Endothelial cell of umbilical vein (primary cell): ENCODE data around the gene MOCOS. TPM values are rescaled to one million over a fixed set of nuclear protein-coding genes. Genes with fewer than 3 reads are reported as not detected.

Experiments used
- BruUV-seq: library from RNA; stranded (reverse); fragments of 400-500 nt; replicated peaks from 2 replicates; lab custom pipeline; 2021; lab: Mats Ljungman, UMichigan
- CTCF ChIA-PET: fragments of 300-600, 350-600 bp; sonication (Branson Sonifier 250); formaldehyde crosslinking; loops from one replicate; lab custom pipeline; 2021; ENCODE audit warnings: antibody characterized with exemption, inconsistent platforms; lab: Charles Lee
- POLR2A ChIA-PET: fragments of 300-600, 350-600 bp; sonication (Branson Sonifier 250); formaldehyde crosslinking; loops from one replicate; lab custom pipeline; 2021; ENCODE audit warnings: antibody characterized with exemption, inconsistent platforms; lab: Charles Lee
- DNase-seq: peaks from one replicate; pipeline ENCODE4 v3.0.0-alpha.2; 2011; ENCODE audit warnings: low read depth, low spot score
- FAIRE-seq: peaks from 2 replicates; lab custom pipeline; 2011; peaks lifted over from hg19 to GRCh38; lab: Jason Lieb, UNC
- H2AFZ ChIP-seq: 2 replicates; pipeline ENCODE4 v1.6.0; 2012; ENCODE audit warnings: low read depth, low read length, control low read depth, inconsistent platforms
- H3K27ac ChIP-seq: 2 replicates; pipeline ENCODE4 v1.5.1; 2011; ENCODE audit warnings: low read depth, mild to moderate bottlenecking, control low read depth, low read length, moderate library complexity; ENCODE audit not compliant: insufficient read depth
- H3K27me3 ChIP-seq, 2 experiments: 2 replicates each; pipeline versions ENCODE4 v1.6.0 to v1.6.1; 2011; ENCODE audit warnings: low read length in 2 of 2, mixed read lengths in 1 of 2; ENCODE audit not compliant: control insufficient read depth in 2 of 2, insufficient read depth in 2 of 2
- H3K36me3 ChIP-seq, 2 experiments: 2 replicates in 1 of 2; 3 replicates in 1 of 2; pipeline ENCODE4 v1.5.1; 2011; ENCODE audit warnings: low read length in 2 of 2, mild to moderate bottlenecking in 1 of 2, moderate library complexity in 1 of 2; ENCODE audit not compliant: control insufficient read depth in 2 of 2, insufficient read depth in 2 of 2; ENCODE audit errors: extremely low read depth in 1 of 2
- H3K4me1 ChIP-seq: 3 replicates; pipeline ENCODE4 v1.5.1; 2011; ENCODE audit warnings: mild to moderate bottlenecking, low read length; ENCODE audit not compliant: control insufficient read depth, insufficient read depth; ENCODE audit errors: extremely low read depth
- H3K4me2 ChIP-seq: 2 replicates; pipeline ENCODE4 v1.6.1; 2011; ENCODE audit warnings: low read length, control low read depth, mixed read lengths; ENCODE audit not compliant: insufficient read depth
- H3K4me3 ChIP-seq, 3 experiments: fragments of 200-600 bp in 1 of 3; sonication (generic), shearing (Covaris generic) in 1 of 3; replicated peaks in 1 of 3; 2 replicates each; pipeline ENCODE4 v1.5.1; 2011 to 2016; ENCODE audit warnings: control low read depth in 3 of 3, low read length in 3 of 3, mild to moderate bottlenecking in 2 of 3, inconsistent platforms in 1 of 3, low read depth in 1 of 3, moderate library complexity in 1 of 3; ENCODE audit not compliant: insufficient read depth in 1 of 3
- H3K79me2 ChIP-seq: 2 replicates; pipeline ENCODE4 v1.6.0; 2012; ENCODE audit warnings: low read length, inconsistent platforms; ENCODE audit not compliant: control insufficient read depth, insufficient read depth
- H3K9ac ChIP-seq: replicated peaks from 2 replicates; pipeline ENCODE3; 2011; ENCODE audit warnings: low read length, control low read depth; ENCODE audit not compliant: insufficient read depth; ENCODE audit errors: extremely low read depth
- H3K9me1 ChIP-seq: replicated peaks from 3 replicates; pipeline ENCODE4 v1.6.0; 2011; ENCODE audit warnings: mild to moderate bottlenecking, low read length; ENCODE audit not compliant: control insufficient read depth, insufficient read depth; ENCODE audit errors: extremely low read depth
- H3K9me3 ChIP-seq: replicated peaks from 2 replicates; pipeline ENCODE4 v1.5.1; 2012; ENCODE audit warnings: low read length, inconsistent platforms; ENCODE audit not compliant: control insufficient read depth, insufficient read depth
- H4K20me1 ChIP-seq: replicated peaks from 2 replicates; pipeline ENCODE3; 2011; ENCODE audit warnings: mild to moderate bottlenecking, low read length; ENCODE audit not compliant: control insufficient read depth, insufficient read depth; ENCODE audit errors: extremely low read depth
- EZH2 ChIP-seq: IDR thresholded peaks from 2 replicates; pipeline ENCODE4 v1.6.1; 2012; ENCODE audit warnings: borderline replicate concordance, low read depth, mild to moderate bottlenecking, moderate library complexity, low read length, inconsistent platforms; ENCODE audit not compliant: severe bottlenecking
- GATA2 ChIP-seq: IDR thresholded peaks from 2 replicates; pipeline ENCODE4 v1.7.0; 2011; ENCODE audit warnings: low read depth, mild to moderate bottlenecking, moderate library complexity, mixed read lengths, low read length; ENCODE audit not compliant: insufficient read length, insufficient read depth
- JUN ChIP-seq: IDR thresholded peaks from 2 replicates; pipeline ENCODE4 v1.6.1; 2011; ENCODE audit warnings: borderline replicate concordance, low read depth; ENCODE audit not compliant: insufficient read length, insufficient read depth
- MYC ChIP-seq: IDR thresholded peaks from one replicate; pipeline ENCODE4 v1.6.1; 2011; ENCODE audit warnings: mild to moderate bottlenecking, low read depth, low read length
- POLR2AphosphoS5 ChIP-seq: IDR thresholded peaks from 2 replicates; pipeline ENCODE4 v1.6.1; 2012; ENCODE audit warnings: low read depth, mild to moderate bottlenecking, control low read depth, low read length, moderate library complexity; ENCODE audit not compliant: insufficient read depth
- dilution Hi-C: fragments of 300-500 bp; cut with MboI; formaldehyde crosslinking; loops from one replicate; pipeline ENCODE4 v1.15.0; 2019; ENCODE audit warnings: low sequenced_read_pairs; ENCODE audit not compliant: extremely low pct_ligation_motif_present
- intact Hi-C: fragments of 100-400 bp; cut with micrococcal nuclease; formaldehyde crosslinking; loops from one replicate; pipeline ENCODE4 v1.10.0; 2022
- polyA plus RNA-seq, 4 experiments: library from polyadenylated mRNA; depleted of rRNA in 3 of 4; stranded (reverse) in 3 of 4; unstranded in 1 of 4; fragments of >200 nt; gene quantifications; 2 replicates each; pipeline versions ENCODE4 v1.2.1 to v1.2.3, GENCODE V29; 2011 to 2012; ENCODE audit warnings: missing spikeins in 1 of 4
- total RNA-seq: library from RNA; stranded (reverse); gene quantifications from 2 replicates; pipeline ENCODE4 v1.2.3, GENCODE V29; 2021
- TF ChIP-seq, protein P1 (sequence below), 2 donors: IDR thresholded peaks; 1 replicate in 1 of 2; 2 replicates in 1 of 2; pipeline ENCODE4 v1.5.1; 2011; ENCODE audit warnings: low read length in 2 of 2, mild to moderate bottlenecking in 2 of 2, moderate library complexity in 2 of 2, control low read depth in 1 of 2, inconsistent platforms in 1 of 2, low read depth in 1 of 2; ENCODE audit not compliant: insufficient read depth in 1 of 2; ENCODE audit errors: extremely low read depth in 1 of 2

Gene MOCOS
- total and polyA plus RNA-seq, 2 donors (not counting 3 experiments of a cell fraction or from before 2014, with no cell fraction given) = 0.18 to 0.88 TPM

DNA sequence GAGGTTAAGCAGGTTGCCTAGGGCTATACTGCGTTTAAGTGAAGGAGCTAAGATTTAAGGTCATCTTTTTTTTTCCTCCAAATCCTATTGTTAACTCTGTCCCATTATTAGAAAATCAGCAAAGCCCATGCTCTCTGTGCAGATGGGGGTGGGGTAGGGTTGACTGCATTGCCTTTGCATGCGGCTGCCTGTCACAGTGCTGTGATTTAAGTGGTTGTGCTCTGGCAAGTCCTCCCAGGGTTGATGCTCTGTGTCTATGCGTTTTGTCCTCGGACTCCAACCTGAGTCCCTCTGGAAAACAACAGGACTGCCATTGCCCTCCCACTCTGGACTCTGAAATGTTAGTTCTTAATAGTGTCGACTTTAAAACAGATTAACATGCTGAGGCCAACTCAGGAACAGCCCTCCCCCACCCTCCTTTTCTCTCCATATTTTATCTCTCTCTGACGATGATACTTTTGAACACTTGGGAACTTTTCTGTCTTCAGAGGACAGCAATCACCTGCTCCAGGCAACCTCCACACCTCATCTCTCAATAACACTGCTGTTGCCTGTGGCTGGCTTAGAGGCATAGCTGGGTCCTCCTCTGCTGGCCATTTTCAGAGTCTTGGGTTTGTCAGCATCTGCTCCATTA, 116.0 kb downstream of the MOCOS start:
- no peak overlapping the region for H3K27ac ChIP-seq
- H3K27me3 ChIP-seq = peaks cover 21 to 50% of the 10 kb centered on the region in 2 experiments
- no peaks in the 10 kb centered on the region for H4K20me1 ChIP-seq
- H3K9ac ChIP-seq = no peak overlapping the region
- no peaks in the 10 kb centered on the region for H3K79me2 ChIP-seq
- H2AFZ ChIP-seq = no peak overlapping the region
- no TSS peak for BruUV-seq
- dilution Hi-C loops (no loop called here), intact Hi-C loops (no loop called here)
- no peak overlapping the region for H3K4me2 ChIP-seq
- H3K9me3 ChIP-seq = no peaks in the 10 kb centered on the region
- ChIA-PET CTCF (interaction anchor here (0.9 kb wide), 1 partner anchor 86 kb away, joined by 3 read pairs; no protein-coding TSS in a partner anchor), POLR2A (no interaction called here)
- H3K36me3 ChIP-seq = no peaks in the 10 kb centered on the region
- FAIRE-seq (no peak), DNase-seq (no peak)
- TF ChIP-seq MYC = no peak
- TF ChIP-seq POLR2AphosphoS5 = no peak
- no peak for TF ChIP-seq GATA2
- TF ChIP-seq, protein P1, sequence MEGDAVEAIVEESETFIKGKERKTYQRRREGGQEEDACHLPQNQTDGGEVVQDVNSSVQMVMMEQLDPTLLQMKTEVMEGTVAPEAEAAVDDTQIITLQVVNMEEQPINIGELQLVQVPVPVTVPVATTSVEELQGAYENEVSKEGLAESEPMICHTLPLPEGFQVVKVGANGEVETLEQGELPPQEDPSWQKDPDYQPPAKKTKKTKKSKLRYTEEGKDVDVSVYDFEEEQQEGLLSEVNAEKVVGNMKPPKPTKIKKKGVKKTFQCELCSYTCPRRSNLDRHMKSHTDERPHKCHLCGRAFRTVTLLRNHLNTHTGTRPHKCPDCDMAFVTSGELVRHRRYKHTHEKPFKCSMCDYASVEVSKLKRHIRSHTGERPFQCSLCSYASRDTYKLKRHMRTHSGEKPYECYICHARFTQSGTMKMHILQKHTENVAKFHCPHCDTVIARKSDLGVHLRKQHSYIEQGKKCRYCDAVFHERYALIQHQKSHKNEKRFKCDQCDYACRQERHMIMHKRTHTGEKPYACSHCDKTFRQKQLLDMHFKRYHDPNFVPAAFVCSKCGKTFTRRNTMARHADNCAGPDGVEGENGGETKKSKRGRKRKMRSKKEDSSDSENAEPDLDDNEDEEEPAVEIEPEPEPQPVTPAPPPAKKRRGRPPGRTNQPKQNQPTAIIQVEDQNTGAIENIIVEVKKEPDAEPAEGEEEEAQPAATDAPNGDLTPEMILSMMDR (IDR thresholded peaks at IDR 0.05; ENCODE audit: extremely low read depth in 1 of 2, insufficient read depth in 1 of 2, low read depth in 1 of 2, low read length in 2 of 2) = no peak
- H3K4me1 ChIP-seq = no peaks in the 10 kb centered on the region
- no peak overlapping the region for H3K4me3 ChIP-seq
- H3K9me1 ChIP-seq = no peaks in the 10 kb centered on the region

DNA sequence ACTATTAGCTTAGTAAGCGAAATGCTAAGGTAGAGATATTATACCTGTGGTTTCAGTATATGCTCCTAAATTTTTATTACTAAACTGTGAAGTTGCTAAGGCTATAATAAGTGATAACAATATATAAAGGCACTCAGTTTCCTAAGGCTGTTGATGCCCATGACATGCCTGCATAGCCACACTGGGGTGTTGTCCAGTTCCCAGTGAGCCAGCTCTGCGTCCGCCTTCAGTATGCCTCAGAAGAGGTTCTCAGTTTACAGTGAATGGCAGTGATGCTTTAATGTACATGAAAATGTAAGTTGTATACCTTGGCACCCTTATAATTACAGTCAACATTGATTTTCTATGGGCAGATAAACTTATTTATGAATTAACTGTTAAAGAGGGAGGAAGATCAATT, 117.4 kb downstream of the MOCOS start:
- ChIA-PET CTCF (no interaction called here), POLR2A (no interaction called here)
- H3K4me1 ChIP-seq = peaks cover 4% of the 10 kb centered on the region
- H3K4me3 ChIP-seq = no peak overlapping the region
- peaks cover 10 to 39% of the 10 kb centered on the region in 2 experiments for H3K27me3 ChIP-seq
- dilution Hi-C loops (no loop called here), intact Hi-C loops (no loop called here)
- no peaks in the 10 kb centered on the region for H3K36me3 ChIP-seq
- H3K79me2 ChIP-seq = no peaks in the 10 kb centered on the region
- no peak overlapping the region for H2AFZ ChIP-seq
- H3K9me1 ChIP-seq = no peaks in the 10 kb centered on the region
- no peaks in the 10 kb centered on the region for H4K20me1 ChIP-seq
- TF ChIP-seq EZH2 = no peak
- no peak for TF ChIP-seq GATA2
- no peak for TF ChIP-seq JUN
- no peak overlapping the region for H3K9ac ChIP-seq
- no peaks in the 10 kb centered on the region for H3K9me3 ChIP-seq
- DNase-seq = no peak
- BruUV-seq = no TSS peak
- H3K27ac ChIP-seq = no peak overlapping the region
- no peak for FAIRE-seq
- H3K4me2 ChIP-seq = no peak overlapping the region
